Activated T-helper 2 cell treated with anti-CD3 and anti-CD28 coated beads, Interferon-gamma antibody, Interleukin-2, Interleukin-4, amounts not matched to agents 10 μg/mL and 5 μg/mL and 100 μg/mL, durations not matched to agents 14 hours and 24 hours and 36 hours (primary cell): ENCODE measurements around the gene CENPV. TPM values are rescaled to one million over a fixed set of nuclear protein-coding genes. Genes with fewer than 3 reads are reported as not detected.
A peak's percentile ranks its signal among the peaks of the same experiment; 100 is the strongest.

ENCODE experiments used
- DNase-seq: peaks from one replicate; pipeline ENCODE4 v3.0.0; 2021; ENCODE audit warnings: low spot score
- H3K27ac Mint-ChIP-seq: one replicate; pipeline ENCODE4 v1.8.0; 2021; ENCODE audit warnings: mixed read lengths
- H3K27me3 Mint-ChIP-seq: one replicate; pipeline ENCODE4 v1.8.0; 2021; ENCODE audit warnings: low read depth, mixed read lengths
- H3K36me3 Mint-ChIP-seq: one replicate; pipeline ENCODE4 v1.8.0; 2021; ENCODE audit warnings: low read depth, mixed read lengths
- H3K4me1 Mint-ChIP-seq: one replicate; pipeline ENCODE4 v1.8.0; 2021; ENCODE audit warnings: low read depth, mixed read lengths
- H3K4me3 Mint-ChIP-seq: one replicate; pipeline ENCODE4 v1.8.0; 2021; ENCODE audit warnings: low read depth, mild to moderate bottlenecking, moderate library complexity, mixed read lengths
- H3K9me3 Mint-ChIP-seq: one replicate; pipeline ENCODE4 v1.8.0; 2021; ENCODE audit warnings: mixed read lengths
- intact Hi-C: fragments of 100-400 bp; cut with micrococcal nuclease; formaldehyde crosslinking; loops from one replicate; pipeline ENCODE4 v1.15.1; 2023
- total RNA-seq: library from RNA; stranded (reverse); gene quantifications from 2 replicates; pipeline ENCODE4 v1.2.3, GENCODE V29; 2022

Gene CENPV
- total RNA-seq, 1 donor from 2014 or later, result 69.9 TPM

DNA sequence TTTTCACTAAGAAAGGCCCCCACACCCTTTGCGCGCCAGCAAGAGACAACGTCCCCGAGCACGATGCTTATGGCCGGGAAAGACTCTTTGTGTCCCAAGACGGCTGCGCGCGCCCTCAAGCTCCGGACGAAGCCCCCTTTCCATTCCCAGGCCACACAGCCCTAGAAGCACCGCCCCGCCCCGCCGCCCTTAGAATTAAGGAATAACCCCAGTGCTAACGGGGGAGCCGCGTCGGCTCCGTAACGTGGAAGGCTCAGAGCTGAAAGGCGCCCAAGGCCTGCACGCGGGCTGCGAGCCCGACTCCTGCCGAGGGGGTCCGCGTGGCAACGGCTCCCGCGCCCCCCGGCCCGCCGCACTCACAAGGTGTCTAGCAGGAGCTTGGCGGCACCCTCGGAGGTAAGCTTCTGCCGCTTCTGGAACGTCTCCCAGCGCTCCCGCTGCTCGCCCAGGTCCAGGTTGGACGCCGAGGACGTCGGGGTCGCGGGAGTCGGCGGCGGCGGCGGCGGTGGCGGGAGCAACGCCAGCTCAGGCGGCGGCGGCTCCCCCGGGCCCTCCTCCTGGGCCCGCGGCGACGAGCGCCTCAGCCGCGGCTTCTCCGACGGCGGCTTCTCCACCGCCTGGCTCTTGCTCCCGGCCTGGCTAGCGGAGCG lies 477 bp downstream of the CENPV start:
- DNase-seq, result peak; percentile 10
- Mint-ChIP-seq H3K9me3 (no peaks in the 10 kb centered on the region), H3K4me3 (peak overlapping the region; percentile 97), H3K36me3 (peaks cover 20% of the 10 kb centered on the region), H3K27ac (peak overlapping the region; percentile 71), H3K4me1 (peaks cover 17% of the 10 kb centered on the region), H3K27me3 (peaks cover 12% of the 10 kb centered on the region)
- intact Hi-C loops, result loop anchor here (2.0 to 10.0 kb wide), 2 partner anchors 66 to 138 kb away; partner anchors contain the start of genes NCOR1 and PIGL

DNA sequence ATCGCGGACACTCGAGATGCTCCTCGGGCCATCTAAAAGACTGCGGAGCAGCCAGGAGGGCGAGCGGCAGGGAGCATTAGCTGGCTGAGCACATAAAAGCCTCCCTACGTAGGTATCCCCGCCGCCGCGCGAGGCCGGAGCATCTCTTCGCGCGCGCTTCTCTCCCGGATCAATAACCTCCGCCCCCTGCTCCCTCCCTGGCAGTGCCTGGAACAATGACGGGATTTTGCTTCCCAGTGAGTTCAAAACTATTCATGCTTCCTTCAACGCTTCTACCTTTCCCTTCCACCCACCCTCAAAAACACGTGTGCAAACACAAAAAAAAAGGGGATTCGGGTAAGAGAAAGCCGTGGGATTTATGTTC lies 984 bp downstream of the CENPV start:
- DNase-seq, result peak; percentile 17
- Mint-ChIP-seq H3K27ac (peak overlapping the region; percentile 9), H3K36me3 (peaks cover 23% of the 10 kb centered on the region), H3K4me1 (peaks cover 17% of the 10 kb centered on the region), H3K4me3 (peak overlapping the region; percentile 97), H3K27me3 (peaks cover 12% of the 10 kb centered on the region), H3K9me3 (no peaks in the 10 kb centered on the region)
- intact Hi-C loops, result loop anchor here (2.0 to 10.0 kb wide), 2 partner anchors 65 to 137 kb away; partner anchors contain the start of genes NCOR1 and PIGL

DNA sequence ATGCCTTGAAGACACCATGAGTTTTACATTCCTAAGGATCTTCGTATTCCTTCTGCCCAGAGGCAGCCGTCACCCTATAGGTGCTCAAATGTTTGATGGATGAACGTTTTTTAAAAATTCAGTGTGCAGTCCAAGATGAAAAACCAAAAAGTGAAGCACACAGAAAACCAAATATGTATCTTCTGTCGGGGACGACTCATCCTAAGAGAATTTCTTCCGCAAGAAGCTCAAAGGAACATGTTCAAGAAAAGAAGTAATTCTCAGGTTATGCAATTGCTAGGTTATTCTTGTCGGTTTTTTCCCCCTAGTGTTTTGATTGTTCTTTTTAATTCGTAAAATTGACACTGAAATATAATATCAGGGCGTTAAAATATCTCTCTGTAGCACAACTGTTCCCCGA lies 1.4 kb downstream of the CENPV start:
- no peak overlapping the region for H3K27ac Mint-ChIP-seq

DNA sequence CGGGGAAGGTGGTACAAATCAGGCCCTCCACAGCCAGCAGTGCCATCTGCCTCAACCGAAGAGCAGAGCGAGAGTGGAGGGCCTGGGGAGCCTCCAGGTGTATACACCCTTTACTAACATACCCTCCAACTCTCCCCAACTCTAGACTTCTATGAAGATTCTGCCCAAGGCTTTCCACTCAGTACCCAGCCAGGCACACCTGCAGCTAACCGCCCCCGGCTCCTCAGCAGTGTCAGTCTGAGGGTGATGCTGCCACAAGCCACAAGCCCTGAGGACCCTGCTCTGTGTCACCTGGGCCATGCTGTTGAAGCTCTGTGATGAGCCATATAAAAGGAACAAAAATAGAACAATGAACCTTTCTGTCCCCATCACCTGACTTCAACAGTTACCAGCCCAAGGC lies 3.8 kb downstream of the CENPV start:
- no peak for DNase-seq
- Mint-ChIP-seq H3K4me1 (peaks cover 17% of the 10 kb centered on the region), H3K36me3 (peaks cover 27% of the 10 kb centered on the region), H3K4me3 (no peak overlapping the region), H3K9me3 (no peaks in the 10 kb centered on the region), H3K27ac (no peak overlapping the region), H3K27me3 (peaks cover 5% of the 10 kb centered on the region)
- intact Hi-C loops, result no loop called here

More for the DNA sequence above, 1.4 kb downstream of the CENPV start:
- Mint-ChIP-seq H3K4me1 (peaks cover 17% of the 10 kb centered on the region), H3K4me3 (peak overlapping the region; percentile 97), H3K27me3 (peaks cover 9% of the 10 kb centered on the region), H3K36me3 (peaks cover 24% of the 10 kb centered on the region), H3K9me3 (no peaks in the 10 kb centered on the region)
- intact Hi-C loops, result loop anchor here (2.0 to 10.0 kb wide), 2 partner anchors 65 to 137 kb away; partner anchors contain the start of genes NCOR1 and PIGL
- DNase-seq, result no peak

DNA sequence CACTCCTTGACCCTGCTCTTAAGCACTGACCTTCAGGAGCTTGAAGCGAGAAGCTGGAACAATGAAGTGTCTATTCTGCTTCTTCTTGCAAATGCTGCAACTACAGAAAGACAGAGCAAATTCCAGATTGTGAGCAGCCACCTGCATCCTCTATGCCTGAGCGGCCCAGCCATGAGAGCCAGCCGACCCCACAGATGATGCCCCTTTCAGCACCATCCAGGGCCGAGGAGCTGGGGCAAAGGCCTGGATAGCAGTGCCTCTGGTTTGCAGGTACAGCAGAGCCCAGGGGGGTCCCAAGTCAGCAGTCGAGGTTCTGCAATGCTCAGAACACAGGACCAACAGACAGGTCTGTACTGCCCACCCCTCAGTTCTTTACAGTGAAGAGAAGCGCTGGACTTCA lies 4.7 kb downstream of the CENPV start:
- peaks cover 1% of the 10 kb centered on the region for H3K27me3 Mint-ChIP-seq
- no peaks in the 10 kb centered on the region for H3K9me3 Mint-ChIP-seq
- no peak overlapping the region for H3K27ac Mint-ChIP-seq
- peaks cover 13% of the 10 kb centered on the region for H3K4me1 Mint-ChIP-seq
- DNase-seq, result no peak
- peaks cover 34% of the 10 kb centered on the region for H3K36me3 Mint-ChIP-seq
- no peak overlapping the region for H3K4me3 Mint-ChIP-seq
- intact Hi-C loops, result no loop called here

DNA sequence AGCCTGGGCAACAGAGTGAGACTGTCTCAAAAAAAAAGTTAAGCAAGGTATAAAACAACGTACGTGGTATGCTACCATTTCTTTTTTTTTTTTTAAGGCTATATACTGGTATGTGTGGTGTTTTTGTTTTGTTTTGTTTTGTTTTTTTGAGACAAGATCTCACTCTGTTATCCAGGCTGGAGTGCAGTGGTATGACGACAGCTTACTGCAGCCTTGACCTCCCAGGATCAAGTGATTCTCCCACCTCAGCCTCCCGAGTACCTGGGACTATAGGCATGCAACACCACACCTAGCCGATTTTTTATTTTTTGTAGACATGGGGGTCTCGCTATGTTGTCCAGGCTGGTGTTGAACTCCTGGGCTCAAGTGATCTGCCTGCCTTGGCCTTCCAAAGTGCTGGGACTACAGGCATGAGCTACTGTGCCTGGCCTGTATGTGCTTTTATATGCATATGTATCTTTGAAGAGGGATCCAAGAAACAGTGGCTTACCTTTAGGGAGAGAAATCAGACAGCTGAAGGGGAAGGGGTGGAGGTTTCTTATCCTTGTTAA lies 6.5 kb downstream of the CENPV start:
- H3K4me3 Mint-ChIP-seq, result no peak overlapping the region
- no peaks in the 10 kb centered on the region for H3K27me3 Mint-ChIP-seq
- peaks cover 39% of the 10 kb centered on the region for H3K36me3 Mint-ChIP-seq
- no peaks in the 10 kb centered on the region for H3K9me3 Mint-ChIP-seq
- peaks cover 6% of the 10 kb centered on the region for H3K4me1 Mint-ChIP-seq
- intact Hi-C loops, result no loop called here
- no peak overlapping the region for H3K27ac Mint-ChIP-seq
- DNase-seq, result no peak

DNA sequence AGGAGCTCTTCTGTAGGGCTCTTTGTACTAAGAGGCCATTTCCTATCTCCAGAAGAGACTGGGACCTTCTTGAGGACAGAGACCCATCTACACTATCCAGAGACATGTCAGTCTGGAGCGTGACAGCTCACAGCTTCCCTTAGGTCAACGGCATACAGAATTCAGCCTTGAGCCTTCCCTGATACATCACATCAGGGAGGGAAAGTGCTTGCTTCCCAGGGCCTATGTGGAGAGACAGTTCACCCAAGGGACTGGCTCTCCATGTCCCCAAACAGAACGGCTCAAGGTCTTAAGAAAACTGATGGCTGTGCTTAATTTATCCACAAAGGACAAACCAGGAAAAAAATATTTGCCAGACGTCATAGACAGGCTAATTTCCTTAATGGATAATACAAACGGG lies 7.7 kb downstream of the CENPV start:
- no peak overlapping the region for H3K27ac Mint-ChIP-seq
- no peaks in the 10 kb centered on the region for H3K4me1 Mint-ChIP-seq
- no peaks in the 10 kb centered on the region for H3K27me3 Mint-ChIP-seq
- no peak for DNase-seq
- H3K4me3 Mint-ChIP-seq, result no peak overlapping the region
- intact Hi-C loops, result no loop called here
- H3K9me3 Mint-ChIP-seq, result no peaks in the 10 kb centered on the region
- peaks cover 38% of the 10 kb centered on the region for H3K36me3 Mint-ChIP-seq

DNA sequence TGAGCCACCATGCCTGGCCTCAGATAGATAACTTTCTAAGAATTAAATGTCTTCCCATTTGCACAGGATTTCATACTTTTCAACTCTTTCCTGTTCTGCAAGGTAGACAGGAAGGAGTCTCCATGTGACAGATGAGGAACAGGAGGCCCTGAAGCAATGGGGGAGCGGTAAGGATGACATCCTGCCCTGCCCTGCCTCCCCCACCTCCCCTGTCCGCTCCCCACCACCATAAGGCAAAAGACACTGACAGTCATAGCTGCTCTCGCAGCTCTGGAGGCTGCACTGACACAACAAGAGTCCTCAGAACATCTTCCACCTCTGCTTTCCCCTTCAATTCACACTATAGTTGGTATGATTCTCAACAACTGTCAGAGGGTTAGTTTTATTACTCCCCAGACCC lies 9.7 kb downstream of the CENPV start:
- intact Hi-C loops, result no loop called here
- Mint-ChIP-seq H3K4me3 (no peak overlapping the region), H3K4me1 (no peaks in the 10 kb centered on the region), H3K9me3 (no peaks in the 10 kb centered on the region), H3K27ac (no peak overlapping the region), H3K27me3 (no peaks in the 10 kb centered on the region), H3K36me3 (peaks cover 28% of the 10 kb centered on the region)
- DNase-seq, result no peak

DNA sequence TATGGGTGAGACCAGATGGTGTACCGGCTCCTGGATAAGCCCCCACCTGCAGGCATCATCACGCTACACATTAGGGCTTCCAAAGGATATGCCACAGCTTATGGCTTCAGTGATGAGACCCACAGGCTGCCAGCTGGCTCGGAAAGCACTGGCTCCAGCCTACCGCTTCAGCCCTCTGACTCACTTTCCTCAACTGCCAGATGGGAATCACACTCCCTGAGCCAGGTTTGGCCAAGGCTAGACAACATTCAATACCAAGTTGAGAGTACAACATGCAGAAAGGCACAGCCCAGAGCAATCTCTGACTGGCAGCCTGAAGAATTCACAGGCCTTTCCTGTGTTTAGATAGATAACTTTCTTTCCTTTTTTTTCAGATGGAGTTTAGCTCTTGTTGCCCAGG lies 10.3 kb downstream of the CENPV start:
- DNase-seq, result no peak
- Mint-ChIP-seq H3K4me1 (no peaks in the 10 kb centered on the region), H3K36me3 (peaks cover 28% of the 10 kb centered on the region), H3K27ac (no peak overlapping the region), H3K27me3 (no peaks in the 10 kb centered on the region), H3K4me3 (no peak overlapping the region), H3K9me3 (no peaks in the 10 kb centered on the region)
- intact Hi-C loops, result no loop called here

DNA sequence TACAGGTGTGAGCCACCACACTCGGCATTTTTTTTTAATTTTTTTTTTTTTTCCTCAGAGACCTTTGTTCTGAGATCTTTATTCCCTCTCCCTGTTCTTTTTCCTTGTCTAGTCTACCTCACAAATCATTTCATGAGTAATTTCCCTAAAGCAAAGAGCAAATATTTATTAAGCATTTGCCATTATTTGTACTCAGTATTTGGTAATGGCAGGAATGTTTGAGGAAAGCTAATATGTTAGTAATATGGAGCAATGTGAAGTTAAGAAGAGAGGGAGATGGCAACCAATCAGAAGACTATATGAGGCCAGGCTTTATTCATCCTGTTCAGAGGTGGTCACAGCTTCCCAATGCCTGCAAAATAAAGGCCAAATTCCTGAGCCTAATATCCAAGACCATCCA lies 13.3 kb downstream of the CENPV start:
- Mint-ChIP-seq H3K36me3 (peaks cover 22% of the 10 kb centered on the region), H3K27ac (no peak overlapping the region), H3K27me3 (no peaks in the 10 kb centered on the region), H3K4me1 (no peaks in the 10 kb centered on the region), H3K9me3 (no peaks in the 10 kb centered on the region), H3K4me3 (no peak overlapping the region)
- intact Hi-C loops, result no loop called here
- no peak for DNase-seq

DNA sequence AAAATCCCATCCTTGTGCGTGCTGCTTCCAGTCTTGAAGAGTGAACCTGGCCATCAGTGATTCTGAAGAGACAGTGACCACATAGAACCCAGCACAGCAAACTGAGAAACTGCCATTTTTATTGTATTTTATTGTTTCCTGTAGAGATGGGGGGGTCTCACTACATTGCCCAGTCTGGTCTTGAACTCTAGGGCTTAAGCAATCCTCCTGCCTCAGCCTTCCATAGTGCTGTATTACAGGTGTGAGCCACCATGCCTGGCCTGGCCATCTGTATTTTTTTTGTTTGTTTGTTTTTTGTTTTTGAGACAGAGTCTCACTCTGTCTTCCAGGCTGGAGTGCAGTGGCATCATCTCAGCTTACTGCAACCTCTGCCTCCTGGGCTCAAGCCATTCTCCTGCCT lies 13.9 kb downstream of the CENPV start:
- no peak for DNase-seq
- Mint-ChIP-seq H3K36me3 (peaks cover 21% of the 10 kb centered on the region), H3K4me3 (no peak overlapping the region), H3K27ac (no peak overlapping the region), H3K4me1 (no peaks in the 10 kb centered on the region), H3K27me3 (no peaks in the 10 kb centered on the region), H3K9me3 (no peaks in the 10 kb centered on the region)
- intact Hi-C loops, result no loop called here

DNA sequence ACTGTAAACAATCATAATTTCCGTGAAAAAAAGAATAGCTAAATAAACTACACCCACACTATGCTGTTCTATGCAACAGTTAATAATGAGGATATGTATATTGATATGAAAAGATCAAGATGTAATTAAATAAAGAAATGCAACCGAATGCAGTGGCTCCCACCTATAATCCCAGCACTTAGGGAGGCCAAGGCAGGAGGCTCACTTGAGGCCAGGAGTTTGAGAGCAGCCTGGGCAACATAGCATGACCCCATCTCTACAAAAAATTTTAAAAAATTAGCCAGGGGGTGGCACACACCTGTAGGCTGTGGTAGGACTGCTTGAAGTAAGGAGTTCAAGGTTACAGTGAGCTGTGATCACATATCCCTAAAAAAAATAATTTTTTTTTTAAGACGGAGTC lies 14.9 kb downstream of the CENPV start:
- Mint-ChIP-seq H3K4me3 (no peak overlapping the region), H3K9me3 (no peaks in the 10 kb centered on the region), H3K27me3 (no peaks in the 10 kb centered on the region), H3K4me1 (no peaks in the 10 kb centered on the region), H3K27ac (no peak overlapping the region), H3K36me3 (peaks cover 12% of the 10 kb centered on the region)
- intact Hi-C loops, result no loop called here
- no peak for DNase-seq

DNA sequence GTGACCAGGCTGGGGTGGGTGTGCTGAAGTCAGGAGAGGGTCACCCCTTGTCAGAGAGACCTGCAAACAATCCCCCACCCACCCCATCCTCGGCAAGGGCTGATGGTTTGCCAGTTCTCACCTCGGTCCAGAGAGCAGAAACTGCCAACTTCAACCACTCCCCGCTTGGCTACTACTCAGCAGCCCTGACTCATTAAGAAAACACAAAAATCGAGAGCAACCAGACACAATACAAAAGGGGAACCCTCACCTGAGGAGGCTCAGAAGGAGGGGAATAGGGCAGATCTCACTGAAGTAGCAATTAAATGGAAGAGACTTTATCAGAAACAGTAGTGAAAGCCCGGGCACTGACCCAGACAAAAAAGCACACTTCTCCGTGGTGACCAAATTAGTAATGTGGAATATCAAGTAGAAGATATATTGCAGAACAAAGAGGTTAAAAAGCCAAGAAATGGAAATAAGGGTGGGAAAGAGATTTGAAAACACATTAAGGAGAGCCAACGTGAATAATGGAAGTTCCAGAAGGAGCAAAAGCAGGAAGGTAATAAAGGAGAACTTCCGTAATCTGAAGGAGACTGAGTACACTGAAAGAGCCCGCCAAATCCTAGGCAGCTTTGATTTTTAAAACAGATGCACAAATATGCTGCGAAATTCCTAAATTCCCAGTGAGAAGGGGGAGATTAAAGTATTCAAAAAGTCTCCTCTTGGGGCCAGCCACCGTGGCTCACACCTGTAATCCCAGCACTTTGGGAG lies 23.6 kb downstream of the CENPV start:
- H3K27me3 Mint-ChIP-seq, result no peaks in the 10 kb centered on the region
- intact Hi-C loops, result no loop called here
- peaks cover 4% of the 10 kb centered on the region for H3K36me3 Mint-ChIP-seq
- H3K27ac Mint-ChIP-seq, result no peak overlapping the region
- no peak for DNase-seq
- H3K9me3 Mint-ChIP-seq, result no peaks in the 10 kb centered on the region
- H3K4me3 Mint-ChIP-seq, result no peak overlapping the region
- H3K4me1 Mint-ChIP-seq, result no peaks in the 10 kb centered on the region
